ENCODE results near the gene PLET1. TPM values are rescaled to one million over a fixed set of nuclear protein-coding genes. Genes with fewer than 3 reads are reported as not detected.

PLET1 gene
- polyA plus RNA-seq, 1 donor (not counting 4 experiments of a cell fraction or from before 2014, with no cell fraction given): not detected

GRCh38 chr11:112211536-112211935, 49.1 kb downstream of the PLET1 start:
- Histone ChIP-seq H3K27me3 (ENCODE audit: control insufficient read depth, extremely low read depth, insufficient read depth, low read length) (no peaks in the 10 kb centered on the region), H3K4me1 (ENCODE audit: control insufficient read depth, extremely low read depth, insufficient read depth, low read length) (peaks cover 20% of the 10 kb centered on the region), H3K36me3 (ENCODE audit: control insufficient read depth in 2 of 2, extremely low read depth in 1 of 2, insufficient read depth in 2 of 2, low read length in 2 of 2) (no peaks in the 10 kb centered on the region), H3K4me2 (ENCODE audit: control insufficient read depth, extremely low read depth, insufficient read depth, low read depth, low read length) (peak overlapping the region; percentile 41), H3K4me3 (ENCODE audit: control insufficient read depth in 2 of 3, extremely low read depth in 1 of 3, insufficient read depth in 2 of 3, low read depth in 1 of 3, low read length in 3 of 3) (no peak overlapping the region), H4K20me1 (ENCODE audit: control insufficient read depth, extremely low read depth, insufficient read depth, low read length) (no peaks in the 10 kb centered on the region), H2AFZ (ENCODE audit: control insufficient read depth, low read length) (no peak overlapping the region), H3K9me1 (ENCODE audit: control insufficient read depth, extremely low read depth, insufficient read depth, low read length) (no peaks in the 10 kb centered on the region), H3K9ac (ENCODE audit: control insufficient read depth, extremely low read depth, insufficient read depth, low read length) (no peak overlapping the region), H3K27ac (ENCODE audit: control insufficient read depth, insufficient read depth, low read length) (no peak overlapping the region), H3K79me2 (ENCODE audit: control insufficient read depth, insufficient read depth, low read length) (no peaks in the 10 kb centered on the region), H3K9me3 (ENCODE audit: control insufficient read depth, low read depth, low read length) (no peaks in the 10 kb centered on the region)
- TF ChIP-seq EZH2 (IDR thresholded peaks at IDR 0.05; ENCODE audit: low read length): no peak
- TF ChIP-seq, protein P1, sequence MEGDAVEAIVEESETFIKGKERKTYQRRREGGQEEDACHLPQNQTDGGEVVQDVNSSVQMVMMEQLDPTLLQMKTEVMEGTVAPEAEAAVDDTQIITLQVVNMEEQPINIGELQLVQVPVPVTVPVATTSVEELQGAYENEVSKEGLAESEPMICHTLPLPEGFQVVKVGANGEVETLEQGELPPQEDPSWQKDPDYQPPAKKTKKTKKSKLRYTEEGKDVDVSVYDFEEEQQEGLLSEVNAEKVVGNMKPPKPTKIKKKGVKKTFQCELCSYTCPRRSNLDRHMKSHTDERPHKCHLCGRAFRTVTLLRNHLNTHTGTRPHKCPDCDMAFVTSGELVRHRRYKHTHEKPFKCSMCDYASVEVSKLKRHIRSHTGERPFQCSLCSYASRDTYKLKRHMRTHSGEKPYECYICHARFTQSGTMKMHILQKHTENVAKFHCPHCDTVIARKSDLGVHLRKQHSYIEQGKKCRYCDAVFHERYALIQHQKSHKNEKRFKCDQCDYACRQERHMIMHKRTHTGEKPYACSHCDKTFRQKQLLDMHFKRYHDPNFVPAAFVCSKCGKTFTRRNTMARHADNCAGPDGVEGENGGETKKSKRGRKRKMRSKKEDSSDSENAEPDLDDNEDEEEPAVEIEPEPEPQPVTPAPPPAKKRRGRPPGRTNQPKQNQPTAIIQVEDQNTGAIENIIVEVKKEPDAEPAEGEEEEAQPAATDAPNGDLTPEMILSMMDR (optimal IDR thresholded peaks at IDR 0.05 in 1 of 3, IDR thresholded peaks at IDR 0.05 in 1 of 3, conservative IDR thresholded peaks at IDR 0.05 in 1 of 3; ENCODE audit: extremely low read depth in 1 of 3, insufficient read depth in 2 of 3, low read length in 3 of 3): no peak
- FAIRE-seq (peak; percentile 43), DNase-seq (ENCODE audit: low read depth, low spot score) (no peak)
- dilution Hi-C loops (cut with MboI; ENCODE audit: extremely low pct_ligation_motif_present, low sequenced_read_pairs): no loop called here

DNA sequence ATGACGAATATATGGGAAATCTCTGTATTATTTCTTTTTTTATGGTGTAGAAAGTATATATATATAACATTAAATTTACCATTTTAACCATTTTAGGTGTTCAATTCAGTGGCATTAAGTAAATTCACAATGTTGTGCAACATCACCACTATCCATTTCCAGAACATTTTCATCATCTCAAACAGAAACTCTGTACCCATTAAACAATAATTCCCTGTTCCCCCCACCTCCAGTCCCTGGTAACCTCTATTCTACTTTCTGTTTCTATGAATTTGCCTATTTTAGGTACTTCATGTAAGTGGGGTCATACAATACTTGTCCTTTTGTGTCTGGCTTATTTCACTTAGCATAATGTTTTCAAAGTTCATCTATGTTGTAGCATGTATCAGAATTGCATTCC, 49.8 kb downstream of the PLET1 start:
- no peaks in the 10 kb centered on the region for H3K9me1 ChIP-seq (ENCODE audit: control insufficient read depth, extremely low read depth, insufficient read depth, low read length)
- H3K4me3 ChIP-seq (ENCODE audit: control insufficient read depth in 2 of 3, extremely low read depth in 1 of 3, insufficient read depth in 2 of 3, low read depth in 1 of 3, low read length in 3 of 3): no peak overlapping the region
- no peaks in the 10 kb centered on the region for H3K36me3 ChIP-seq (ENCODE audit: control insufficient read depth in 2 of 2, extremely low read depth in 1 of 2, insufficient read depth in 2 of 2, low read length in 2 of 2)
- no peak overlapping the region for H2AFZ ChIP-seq (ENCODE audit: control insufficient read depth, low read length)
- no peaks in the 10 kb centered on the region for H3K9me3 ChIP-seq (ENCODE audit: control insufficient read depth, low read depth, low read length)
- H3K27ac ChIP-seq (ENCODE audit: control insufficient read depth, insufficient read depth, low read length): no peak overlapping the region
- FAIRE-seq (no peak), DNase-seq (ENCODE audit: low read depth, low spot score) (no peak)
- no peaks in the 10 kb centered on the region for H3K27me3 ChIP-seq (ENCODE audit: control insufficient read depth, extremely low read depth, insufficient read depth, low read length)
- H3K4me2 ChIP-seq (ENCODE audit: control insufficient read depth, extremely low read depth, insufficient read depth, low read depth, low read length): no peak overlapping the region
- H3K4me1 ChIP-seq (ENCODE audit: control insufficient read depth, extremely low read depth, insufficient read depth, low read length): peaks cover 20% of the 10 kb centered on the region
- no peaks in the 10 kb centered on the region for H3K79me2 ChIP-seq (ENCODE audit: control insufficient read depth, insufficient read depth, low read length)
- no peak for TF ChIP-seq EZH2 (IDR thresholded peaks at IDR 0.05; ENCODE audit: low read length)
- TF ChIP-seq, protein P1 (optimal IDR thresholded peaks at IDR 0.05 in 1 of 3, IDR thresholded peaks at IDR 0.05 in 1 of 3, conservative IDR thresholded peaks at IDR 0.05 in 1 of 3; ENCODE audit: extremely low read depth in 1 of 3, insufficient read depth in 2 of 3, low read length in 3 of 3): no peak
- H4K20me1 ChIP-seq (ENCODE audit: control insufficient read depth, extremely low read depth, insufficient read depth, low read length): no peaks in the 10 kb centered on the region
- dilution Hi-C loops (cut with MboI; ENCODE audit: extremely low pct_ligation_motif_present, low sequenced_read_pairs): no loop called here
- no peak overlapping the region for H3K9ac ChIP-seq (ENCODE audit: control insufficient read depth, extremely low read depth, insufficient read depth, low read length)

Data from keratinocyte (primary cell).